ENCODE measurements around the gene SEMG2. TPM values are rescaled to one million over a fixed set of nuclear protein-coding genes. Genes with fewer than 3 reads are reported as not detected.

Gene SEMG2
- total RNA-seq, 1 donor from 2014 or later, result not detected

- DNase-seq (ENCODE audit: low spot score), result no peak
- intact Hi-C loops (cut with DNase I), result no loop called here
These were observed 2.0 kb downstream of the SEMG2 start for GRCh38 chr20:45223136-45223535.

GRCh38 chr20:45226287-45226686 is 5.1 kb downstream of the SEMG2 start:
- intact Hi-C loops (cut with DNase I), result no loop called here
- DNase-seq (ENCODE audit: low spot score), result no peak

- no peak for DNase-seq (ENCODE audit: low spot score)
- intact Hi-C loops (cut with DNase I), result no loop called here
These were observed 8.3 kb downstream of the SEMG2 start for GRCh38 chr20:45229264-45230056.

GRCh38 chr20:45230631-45231030 is 9.5 kb downstream of the SEMG2 start:
- intact Hi-C loops (cut with DNase I), result no loop called here

GRCh38 chr20:45235995-45236394 is 14.8 kb downstream of the SEMG2 start:
- intact Hi-C loops (cut with DNase I), result no loop called here
- DNase-seq (ENCODE audit: low spot score), result no peak

More at GRCh38 chr20:45230631-45231030, 9.5 kb downstream of the SEMG2 start:
- DNase-seq (ENCODE audit: low spot score), result no peak

GRCh38 chr20:45238139-45238538 is 17.0 kb downstream of the SEMG2 start:
- DNase-seq (ENCODE audit: low spot score), result no peak
- intact Hi-C loops (cut with DNase I), result no loop called here

- intact Hi-C loops (cut with DNase I), result loop anchor here (10.0 kb wide), 1 partner anchor 469 kb away; no protein-coding TSS in a partner anchor
- DNase-seq (ENCODE audit: low spot score), result no peak
These were observed 24.9 kb downstream of the SEMG2 start for GRCh38 chr20:45246109-45246508.

GRCh38 chr20:45247865-45248264 is 26.7 kb downstream of the SEMG2 start:
- no peak for DNase-seq (ENCODE audit: low spot score)
- intact Hi-C loops (cut with DNase I), result loop anchor here (10.0 kb wide), 1 partner anchor 467 kb away; no protein-coding TSS in a partner anchor

- intact Hi-C loops (cut with DNase I), result loop anchor here (10.0 kb wide), 1 partner anchor 466 kb away; no protein-coding TSS in a partner anchor
- DNase-seq (ENCODE audit: low spot score), result no peak
These were observed 27.4 kb downstream of the SEMG2 start for GRCh38 chr20:45248609-45249008.

- intact Hi-C loops (cut with DNase I), result no loop called here
- no peak for DNase-seq (ENCODE audit: low spot score)
These were observed 30.8 kb downstream of the SEMG2 start for GRCh38 chr20:45251884-45252560.

GRCh38 chr20:45253261-45253660 is 32.1 kb downstream of the SEMG2 start:
- DNase-seq (ENCODE audit: low spot score), result no peak
- intact Hi-C loops (cut with DNase I), result no loop called here

- intact Hi-C loops (cut with DNase I), result no loop called here
- no peak for DNase-seq (ENCODE audit: low spot score)
These were observed 33.5 kb downstream of the SEMG2 start, which contains the start of gene SLPI for GRCh38 chr20:45254383-45255262. TSS of gene SLPI (minus strand) at chr20:45254564. CDS start at chr20:45254543, 21 bp downstream.

GRCh38 chr20:45257161-45257560 is 36.0 kb downstream of the SEMG2 start:
- intact Hi-C loops (cut with DNase I), result no loop called here
- no peak for DNase-seq (ENCODE audit: low spot score)

- no peak for DNase-seq (ENCODE audit: low spot score)
These were observed 36.5 kb downstream of the SEMG2 start for GRCh38 chr20:45257711-45258110.

GRCh38 chr20:45258259-45258658 is 37.1 kb downstream of the SEMG2 start:
- intact Hi-C loops (cut with DNase I), result no loop called here
- no peak for DNase-seq (ENCODE audit: low spot score)

More at GRCh38 chr20:45257711-45258110, 36.5 kb downstream of the SEMG2 start:
- intact Hi-C loops (cut with DNase I), result no loop called here

GRCh38 chr20:45258664-45259063 is 37.5 kb downstream of the SEMG2 start:
- intact Hi-C loops (cut with DNase I), result no loop called here
- no peak for DNase-seq (ENCODE audit: low spot score)

GRCh38 chr20:45263556-45264266 is 42.5 kb downstream of the SEMG2 start:
- no peak for DNase-seq (ENCODE audit: low spot score)
- intact Hi-C loops (cut with DNase I), result no loop called here

GRCh38 chr20:45266977-45267376 is 45.8 kb downstream of the SEMG2 start:
- no peak for DNase-seq (ENCODE audit: low spot score)
- intact Hi-C loops (cut with DNase I), result no loop called here

GRCh38 chr20:45268531-45268930 is 47.4 kb downstream of the SEMG2 start:
- no peak for DNase-seq (ENCODE audit: low spot score)
- intact Hi-C loops (cut with DNase I), result no loop called here
